D341Med (cell line): ENCODE data around the gene HYAL4.
"Not testable (repeated sequence)": the region's sequence is repeated elsewhere in the genome, so short reads cannot be mapped to it uniquely, and the experiment has no call there.

ENCODE experiments used
- DNase-seq: peaks from one replicate; pipeline ENCODE4 v3.0.0; 2012; ENCODE audit warnings: low spot score

HYAL4 gene

DNA sequence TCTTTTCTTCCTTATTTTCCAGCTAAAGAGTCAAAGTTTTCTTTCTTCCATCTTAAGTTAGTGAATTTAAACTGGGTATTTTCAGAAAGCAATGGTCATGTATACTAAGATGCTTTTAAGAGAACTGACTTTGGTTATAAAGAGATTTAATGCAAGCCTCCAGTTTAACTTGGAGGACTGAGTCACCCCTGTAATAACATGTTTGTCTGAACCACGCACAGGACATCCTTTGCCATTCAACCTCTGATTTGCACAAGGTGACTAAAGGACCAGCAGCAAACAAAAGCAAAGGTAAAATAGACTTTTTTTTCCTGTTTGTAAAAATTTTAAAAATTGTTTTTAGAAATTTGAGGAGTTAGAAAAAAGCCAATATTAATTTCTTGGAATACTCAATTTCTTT, 2.9 kb downstream of the HYAL4 start:
- no peak for DNase-seq

DNA sequence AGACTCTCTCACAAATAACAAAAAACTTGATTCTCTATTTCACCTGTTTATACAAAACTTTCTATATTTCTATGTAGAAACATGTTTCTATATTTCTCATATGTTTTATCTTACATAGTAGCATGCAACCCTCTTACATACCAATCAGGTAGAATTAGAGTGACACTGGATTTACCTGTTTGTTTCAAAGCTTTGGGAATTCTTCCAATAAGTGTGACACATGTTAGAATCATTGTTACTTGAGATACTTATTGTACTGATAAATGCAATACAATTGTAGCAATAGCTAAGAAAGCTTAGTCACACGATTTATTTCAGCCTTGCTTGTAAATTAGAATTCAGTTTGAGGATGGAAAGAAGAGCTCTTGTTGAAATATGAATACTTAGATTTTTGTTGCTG, 4.9 kb downstream of the HYAL4 start:
- no peak for DNase-seq

DNA sequence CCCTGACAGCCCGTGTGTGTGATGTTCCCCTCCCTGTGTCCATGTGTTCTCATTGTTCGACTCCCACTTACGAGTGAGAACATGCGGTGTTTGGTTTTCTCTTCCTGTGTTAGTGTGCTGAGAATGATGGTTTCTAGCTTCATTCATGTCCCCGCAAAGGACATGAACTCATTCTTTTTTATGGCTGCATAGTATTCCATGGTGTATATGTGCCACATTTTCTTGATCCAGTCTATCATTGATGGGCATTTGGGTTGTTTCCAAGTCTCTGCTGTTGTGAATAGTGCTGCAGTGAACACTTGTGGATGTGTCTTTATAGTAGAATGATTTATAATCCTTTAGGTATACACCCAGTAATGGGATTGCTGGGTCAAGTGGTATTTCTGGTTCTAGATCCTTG, 6.4 kb downstream of the HYAL4 start:
- not testable (repeated sequence) for DNase-seq

DNA sequence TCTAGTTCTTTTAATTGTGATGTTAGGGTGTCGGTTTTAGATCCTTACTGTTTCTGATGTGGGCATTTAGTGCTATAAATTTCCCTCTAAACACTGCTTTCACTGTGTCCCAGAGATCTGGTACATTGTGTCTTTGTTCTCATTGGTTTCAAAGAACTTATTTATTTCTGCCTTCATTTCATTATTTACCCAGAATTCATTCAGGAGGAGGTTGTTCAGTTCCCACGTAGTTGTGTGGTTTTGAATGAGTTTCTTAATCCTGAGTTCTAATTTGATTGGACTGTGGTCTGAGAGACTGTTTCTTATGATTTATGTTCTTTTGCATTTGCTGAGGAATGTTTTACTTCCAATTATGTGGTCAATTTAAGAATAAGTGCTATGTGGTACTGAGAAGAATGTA, 9.3 kb downstream of the HYAL4 start:
- DNase-seq = not testable (repeated sequence)

DNA sequence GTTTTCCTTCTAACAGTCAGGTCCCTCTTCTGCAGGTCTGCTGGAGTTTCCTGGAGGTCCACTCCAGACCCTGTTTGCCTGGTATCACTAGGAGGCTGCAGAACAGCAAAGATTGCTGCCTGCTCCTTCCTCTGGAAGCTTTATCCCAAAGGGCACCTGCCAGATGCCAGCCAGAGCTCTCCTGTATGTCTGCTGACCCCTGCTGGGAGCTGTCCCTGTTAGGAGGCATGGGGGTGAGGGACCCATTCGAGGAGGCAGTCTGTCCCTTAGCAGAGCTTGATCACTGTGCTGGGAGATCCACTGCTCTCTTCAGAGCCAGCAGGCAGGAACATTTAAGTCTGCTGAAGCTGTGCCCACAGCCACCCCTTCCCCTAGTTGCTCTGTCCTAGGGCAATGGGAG, 11.5 kb downstream of the HYAL4 start:
- not testable (repeated sequence) for DNase-seq

DNA sequence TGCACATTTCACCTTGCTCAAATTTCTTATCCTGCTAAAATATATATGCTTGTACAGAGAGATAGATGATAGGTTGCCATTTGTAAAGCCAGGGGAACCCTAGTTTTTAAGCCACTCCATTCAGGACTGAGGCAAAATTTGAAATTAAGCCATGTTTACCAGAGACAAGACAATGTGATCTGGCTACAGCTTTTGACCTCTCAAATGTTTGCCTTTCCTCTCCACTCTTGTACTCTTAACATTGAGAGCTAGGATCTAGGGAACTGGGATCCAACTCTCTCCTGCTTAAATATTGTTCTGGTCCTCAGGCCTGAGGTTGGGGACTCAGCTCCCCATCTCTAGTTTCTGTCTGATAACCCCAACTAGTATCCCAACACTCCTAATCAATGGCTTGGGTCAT, 15.9 kb downstream of the HYAL4 start:
- no peak for DNase-seq

DNA sequence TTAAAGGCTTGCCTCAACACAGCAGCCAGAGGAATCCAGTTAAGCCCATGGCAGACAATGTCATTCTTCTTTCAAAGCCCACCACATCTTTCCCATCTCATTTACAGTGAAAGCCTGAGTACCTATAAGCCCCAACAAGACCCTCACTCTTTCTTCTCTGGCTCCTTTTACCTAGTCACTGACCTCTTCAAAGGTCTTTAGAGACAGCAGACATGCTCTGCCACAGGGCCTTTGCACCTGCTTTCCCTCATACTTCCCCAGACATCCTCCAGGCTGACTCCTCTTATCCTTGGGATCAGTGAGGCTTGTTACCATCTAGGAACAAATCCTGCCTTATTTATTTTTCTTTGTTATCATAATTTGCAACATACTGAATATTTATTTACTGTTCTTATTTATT, 17.8 kb downstream of the HYAL4 start:
- no peak for DNase-seq

DNA sequence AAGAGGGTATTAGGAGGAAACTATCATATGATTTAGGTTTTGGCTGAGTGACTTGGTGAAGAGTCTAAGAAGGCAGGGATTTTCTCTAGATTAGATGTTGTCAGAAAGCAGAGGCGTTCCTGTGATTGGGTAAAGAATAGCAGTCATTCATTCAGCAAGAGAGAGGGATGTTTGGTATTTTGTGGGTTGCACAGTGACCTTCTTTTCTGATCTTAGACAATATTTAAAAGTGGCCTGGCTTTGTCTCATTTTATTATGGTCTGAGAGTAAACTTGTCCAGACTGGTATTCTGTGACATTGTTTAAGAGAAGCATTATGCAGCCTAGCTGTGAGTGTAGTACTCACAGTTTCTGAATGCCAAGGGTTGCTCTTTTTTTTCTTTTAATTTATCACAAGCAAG, 18.5 kb downstream of the HYAL4 start:
- no peak for DNase-seq

DNA sequence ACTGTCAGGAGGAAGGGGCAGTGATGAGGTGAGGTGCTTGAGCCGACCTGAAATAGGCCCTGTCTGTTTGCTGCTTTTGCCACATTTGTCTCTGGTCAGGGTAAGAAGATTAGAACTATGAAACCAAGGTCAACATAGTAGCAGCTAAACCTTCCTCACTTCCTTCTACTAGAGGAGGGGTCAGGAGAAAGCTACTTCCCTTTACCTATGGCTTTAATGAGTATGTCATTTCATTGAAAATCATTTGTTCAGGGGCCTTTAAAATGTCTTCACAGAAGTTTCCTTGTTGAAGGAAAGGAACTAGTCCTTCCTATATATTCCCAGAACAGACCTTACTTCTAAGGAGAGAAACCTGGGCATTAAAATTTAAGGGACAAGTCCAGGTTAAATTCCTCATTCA, 19.0 kb downstream of the HYAL4 start:
- DNase-seq = no peak

DNA sequence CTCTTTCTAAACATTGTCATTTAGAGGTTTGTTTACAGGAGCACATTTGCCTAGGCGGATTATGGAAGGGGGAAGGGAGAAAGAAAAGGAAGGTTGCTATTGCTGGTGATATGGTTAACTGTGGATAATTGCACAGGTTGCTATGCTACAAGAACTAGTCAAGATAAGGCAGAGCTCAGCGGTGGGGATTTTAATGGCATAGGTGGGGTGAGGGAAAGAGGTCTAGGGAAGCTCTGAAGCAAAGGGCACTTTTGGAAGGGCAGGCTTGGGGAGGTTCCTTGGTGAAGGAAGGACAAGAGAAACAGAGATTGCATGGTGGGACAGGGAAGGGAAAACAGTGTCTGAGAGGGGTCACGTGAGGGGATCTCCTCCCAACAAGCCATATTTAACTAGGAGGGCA, 19.5 kb downstream of the HYAL4 start:
- no peak for DNase-seq

DNA sequence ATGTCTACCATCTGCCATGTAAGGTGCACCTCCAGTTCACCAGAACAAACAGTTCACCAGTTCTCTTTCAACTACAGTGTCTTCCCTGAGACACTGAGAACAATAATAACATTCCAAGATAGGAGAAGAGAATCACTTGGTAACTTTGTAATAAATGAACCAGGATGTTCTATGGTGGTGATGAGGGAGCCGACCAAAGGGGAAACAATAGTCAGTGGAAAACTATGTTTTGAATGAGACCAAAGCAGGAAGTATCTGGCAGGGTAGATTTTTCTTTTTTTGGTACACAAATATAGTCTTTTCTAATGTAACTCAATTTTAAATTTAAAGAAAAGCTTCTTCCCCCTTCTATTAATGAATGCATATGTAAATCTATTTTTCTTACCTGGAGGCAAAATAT, 20.0 kb downstream of the HYAL4 start:
- DNase-seq = no peak

DNA sequence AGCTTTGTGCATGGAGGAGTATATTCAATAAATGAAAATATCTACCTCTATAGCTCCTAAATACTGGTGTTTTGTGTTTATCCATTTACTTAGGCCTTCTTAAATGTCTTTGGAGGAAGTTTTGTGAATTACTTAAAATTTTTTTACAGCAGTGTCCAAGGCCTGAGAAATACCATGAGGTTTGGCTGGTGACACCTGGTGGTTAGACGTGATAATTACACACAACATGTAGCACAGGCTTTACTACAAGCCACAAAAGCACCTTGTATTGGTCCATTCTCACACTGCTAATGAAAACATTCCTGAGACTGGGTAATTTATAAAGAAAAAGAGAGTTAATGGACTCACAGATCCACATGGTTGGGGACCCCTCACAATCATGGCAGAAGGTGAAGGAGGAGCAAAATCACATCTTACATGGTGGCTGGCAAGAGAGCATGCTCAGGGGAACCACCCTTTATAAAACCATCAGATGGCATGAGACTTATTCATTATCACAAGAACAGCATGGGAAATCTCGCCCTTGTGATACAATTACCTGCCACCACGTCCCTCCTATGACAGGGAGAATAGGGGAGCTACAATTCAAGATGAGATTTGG, 20.6 kb downstream of the HYAL4 start:
- peak; percentile 54 for DNase-seq

DNA sequence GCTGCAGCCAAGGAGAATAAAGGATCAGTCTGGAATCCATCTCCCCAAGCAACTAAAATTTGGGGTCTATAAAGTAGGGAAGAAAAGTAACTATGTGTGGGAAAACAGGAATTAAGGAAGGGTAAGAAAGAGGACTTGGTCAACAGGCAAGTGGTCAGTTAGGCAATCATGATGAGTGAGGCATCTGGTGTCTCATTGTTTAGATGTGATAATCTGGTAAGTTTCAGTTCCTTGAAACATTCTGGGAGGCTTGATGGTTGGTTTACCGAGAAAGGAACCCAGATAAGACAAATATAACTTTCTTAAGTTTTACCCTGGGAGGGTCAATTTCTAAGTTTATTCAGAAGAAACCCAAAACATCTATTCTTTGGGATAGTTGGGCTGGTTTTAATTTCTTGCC, 22.3 kb downstream of the HYAL4 start:
- DNase-seq = no peak

DNA sequence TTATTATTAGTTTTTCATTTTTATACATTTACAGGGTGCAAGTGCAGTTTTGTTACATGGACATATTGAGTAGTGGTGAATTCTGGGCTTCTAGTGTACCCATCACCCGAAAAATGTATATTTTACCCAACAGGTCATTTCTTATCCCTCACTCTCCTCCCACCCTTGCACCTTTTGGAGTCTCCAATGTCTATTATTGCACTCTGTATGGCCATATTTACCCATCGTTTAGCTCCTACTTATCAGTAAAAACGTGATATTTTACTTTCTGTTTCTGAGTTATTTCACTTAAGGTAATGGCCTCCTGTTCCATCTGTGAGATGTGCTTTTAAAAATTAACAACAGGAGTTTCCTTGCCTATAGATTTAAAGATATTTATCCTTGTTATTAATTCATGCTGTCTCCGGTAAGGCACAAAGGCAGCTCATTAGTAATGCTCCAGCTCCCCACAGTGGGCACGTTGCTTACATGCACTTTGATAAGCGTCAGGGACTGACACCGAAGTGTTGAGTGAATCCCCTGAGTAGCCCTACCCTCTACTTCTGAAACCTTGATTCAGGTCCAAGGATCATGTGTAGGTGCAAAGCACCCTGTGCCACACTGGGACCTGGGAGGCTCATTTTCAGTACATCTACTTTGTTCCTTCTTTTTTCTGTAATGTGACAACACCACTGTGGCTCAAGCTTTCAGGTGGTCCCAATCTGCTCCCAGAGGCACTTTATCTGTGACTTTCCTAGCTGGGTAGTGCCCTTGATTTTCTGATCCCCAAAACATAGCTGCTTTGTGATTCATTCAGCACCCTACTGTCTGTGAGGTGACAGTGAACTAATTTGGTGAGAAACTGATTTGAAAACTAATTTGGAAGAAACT, 27.3 kb downstream of the HYAL4 start:
- DNase-seq = peak; percentile 67

DNA sequence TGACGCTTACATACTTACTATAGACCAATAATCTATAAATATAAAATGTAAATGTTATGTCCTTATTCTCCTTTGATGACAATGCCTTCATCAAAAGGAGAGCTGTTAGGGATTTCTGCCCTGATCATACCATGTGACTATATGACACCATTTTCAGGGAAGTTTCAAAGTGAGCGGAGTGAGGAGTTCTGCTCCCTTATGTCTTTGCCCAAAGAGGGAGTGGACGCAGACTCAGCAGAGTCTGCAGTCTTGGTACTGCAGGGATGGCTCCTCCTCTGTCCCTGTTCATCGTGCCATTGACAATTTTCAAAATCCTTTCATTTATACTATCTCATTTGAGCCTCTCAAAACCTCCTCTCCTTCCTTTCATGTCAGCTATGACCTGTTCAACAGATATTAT, 27.9 kb downstream of the HYAL4 start:
- DNase-seq = no peak

DNA sequence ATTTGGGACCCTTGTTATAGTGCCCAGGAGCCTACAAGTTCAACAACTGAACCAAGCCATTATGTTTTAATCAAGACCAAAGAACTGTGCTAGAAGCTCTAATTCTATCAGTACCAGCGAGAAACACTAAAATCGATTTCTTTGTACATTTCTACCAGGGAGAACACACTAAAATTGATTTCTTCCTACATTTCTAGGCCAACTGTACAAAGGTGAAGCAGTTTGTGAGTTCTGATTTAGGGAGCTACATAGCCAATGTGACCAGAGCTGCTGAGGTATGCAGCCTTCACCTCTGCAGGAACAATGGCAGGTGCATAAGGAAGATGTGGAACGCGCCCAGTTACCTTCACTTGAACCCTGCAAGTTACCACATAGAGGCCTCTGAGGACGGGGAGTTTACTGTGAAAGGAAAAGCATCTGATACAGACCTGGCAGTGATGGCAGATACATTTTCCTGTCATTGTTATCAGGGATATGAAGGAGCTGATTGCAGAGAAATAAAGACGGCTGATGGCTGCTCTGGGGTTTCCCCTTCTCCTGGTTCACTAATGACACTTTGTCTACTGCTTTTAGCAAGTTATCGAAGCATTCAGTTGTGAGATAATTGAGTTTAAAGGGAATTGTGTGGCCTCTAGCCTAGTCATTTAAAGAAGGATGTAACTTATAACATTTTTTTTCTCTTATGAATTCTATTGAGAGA, 31.7 kb downstream of the HYAL4 start:
- no peak for DNase-seq

DNA sequence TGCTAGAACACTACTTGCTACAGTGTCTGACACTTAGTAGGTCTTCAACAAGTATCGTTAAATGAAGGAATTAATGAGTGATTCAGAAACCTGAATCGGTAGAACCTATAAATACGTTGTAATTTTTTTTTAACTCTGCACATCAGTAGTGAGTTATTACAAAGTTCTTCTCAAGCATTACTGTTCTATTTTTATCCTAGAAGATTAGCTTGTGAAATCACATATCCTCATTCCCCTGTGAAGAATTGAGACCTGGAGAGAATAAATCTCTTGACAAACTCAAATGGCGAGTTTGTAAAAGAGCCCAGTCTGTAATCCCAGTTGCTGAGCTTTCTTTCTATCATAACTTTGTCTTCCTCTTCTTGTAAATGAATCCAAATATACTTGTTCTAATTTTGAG, 34.7 kb downstream of the HYAL4 start:
- no peak for DNase-seq

DNA sequence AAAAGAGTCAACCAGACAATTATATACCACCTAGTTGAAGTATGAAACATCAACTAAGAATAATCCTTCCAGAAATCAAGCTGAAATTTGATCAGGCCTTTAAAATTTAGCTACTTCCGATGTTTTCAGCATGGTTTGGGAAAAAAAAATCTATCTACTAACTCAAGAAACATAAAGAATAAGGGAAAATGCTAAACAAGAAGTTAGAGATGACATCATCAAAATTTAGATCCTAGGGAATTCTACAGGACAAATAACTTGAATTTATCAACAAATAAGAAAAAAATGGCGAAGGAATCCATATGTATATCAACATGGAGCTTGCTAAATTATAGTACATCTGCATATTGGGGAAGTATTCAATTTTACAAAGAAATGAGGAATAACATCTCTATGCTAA, 36.3 kb downstream of the HYAL4 start:
- no peak for DNase-seq

DNA sequence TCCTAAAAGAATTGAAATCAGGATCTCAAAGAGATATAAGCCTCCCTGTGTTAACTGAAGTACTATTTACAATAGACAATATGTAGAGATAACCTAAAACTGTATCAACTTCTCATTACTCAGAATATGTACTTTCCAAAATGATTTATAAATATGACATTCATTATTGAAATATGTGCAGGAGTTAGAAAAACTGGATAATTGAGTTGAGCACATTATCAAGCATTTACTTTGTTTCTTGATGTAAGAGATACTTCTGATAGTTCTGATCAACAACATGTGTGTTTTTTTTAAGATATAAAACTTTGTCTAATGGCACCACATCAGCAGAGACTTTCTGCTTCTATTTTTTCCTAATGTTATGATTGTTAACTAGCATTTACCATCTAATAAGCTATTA, 38.2 kb downstream of the HYAL4 start:
- no peak for DNase-seq

DNA sequence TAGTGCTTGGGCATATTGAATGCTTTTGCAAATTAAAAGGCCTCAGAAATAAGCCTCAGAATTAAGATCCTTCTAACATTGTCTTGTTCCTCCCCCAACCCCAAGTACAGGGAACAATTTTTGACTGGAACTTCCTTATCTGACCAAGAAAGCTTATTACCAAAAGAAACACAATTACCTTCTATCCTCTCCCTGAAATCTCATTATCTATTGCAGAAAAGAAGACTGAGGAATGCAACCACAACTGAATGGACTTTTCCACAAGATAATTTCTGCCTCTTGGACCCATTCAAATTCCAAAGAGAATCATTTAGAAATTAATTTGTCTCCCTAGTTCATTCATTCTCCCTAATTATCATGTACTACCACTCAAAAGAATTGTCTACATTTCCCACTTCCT, 43.2 kb downstream of the HYAL4 start:
- DNase-seq = no peak

DNA sequence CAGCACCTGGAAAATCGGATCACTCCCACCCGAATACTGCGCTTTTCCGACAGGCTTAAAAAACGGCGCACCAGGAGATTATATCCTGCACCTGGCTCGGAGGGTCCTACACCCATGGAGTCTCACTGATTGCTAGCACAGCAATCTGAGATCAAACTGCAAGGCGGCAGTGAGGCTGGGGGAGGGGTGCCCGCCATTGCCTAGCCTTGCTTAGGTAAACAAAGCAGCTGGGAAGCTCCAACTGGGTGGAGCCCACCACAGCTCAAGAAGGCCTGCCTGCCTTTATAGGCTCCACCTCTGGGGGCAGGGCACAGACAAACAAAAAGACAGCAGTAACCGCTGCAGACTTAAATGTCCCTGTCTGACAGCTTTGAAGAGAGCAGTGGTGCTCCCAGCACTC, 49.8 kb downstream of the HYAL4 start:
- DNase-seq = not testable (repeated sequence)

DNA sequence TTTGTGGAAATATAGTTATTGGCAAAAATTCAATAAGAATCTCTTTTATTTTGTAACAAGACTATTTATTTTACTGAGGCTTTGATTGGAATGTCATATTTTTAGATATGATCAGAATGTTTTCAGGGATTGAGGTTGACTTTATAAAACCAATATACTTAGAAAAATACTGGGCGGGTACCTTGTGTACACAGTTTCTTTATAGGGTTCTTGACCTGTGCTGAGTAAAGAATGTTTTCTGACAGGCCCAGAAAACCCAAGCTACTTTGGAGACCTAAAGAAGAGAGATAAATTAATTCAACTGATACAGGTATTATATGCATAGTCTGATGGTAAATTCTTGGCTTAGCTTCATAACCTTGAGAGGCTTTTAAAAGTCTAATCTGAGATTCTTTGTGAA, 56.1 kb downstream of the HYAL4 start:
- no peak for DNase-seq

DNA sequence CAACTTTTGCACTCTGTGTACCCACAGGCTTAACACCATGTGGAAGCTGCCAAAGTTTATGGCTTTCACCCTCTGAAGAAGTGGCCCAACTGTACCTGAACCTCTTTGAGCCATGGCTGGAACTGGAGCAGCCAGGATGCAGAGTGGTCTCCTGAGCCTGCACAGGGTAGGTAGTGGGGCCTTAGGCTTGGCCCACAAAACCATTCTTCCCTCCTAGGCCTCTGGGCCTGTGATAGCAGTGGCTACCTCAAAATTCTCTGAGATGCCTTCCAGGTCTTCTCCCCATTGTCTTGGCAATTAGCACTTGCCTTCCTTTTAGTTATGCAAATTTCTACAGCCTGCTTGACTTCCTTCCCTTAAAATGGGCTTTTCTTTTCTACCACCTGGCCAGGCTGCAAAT, 60.7 kb downstream of the HYAL4 start:
- DNase-seq = no peak
